ENCODE results near the gene AMOT. TPM values are rescaled to one million over a fixed set of nuclear protein-coding genes. Genes with fewer than 3 reads are reported as not detected.

The AMOT gene
- polyA plus RNA-seq, 1 donor from 2014 or later = 2.8 TPM

DNA sequence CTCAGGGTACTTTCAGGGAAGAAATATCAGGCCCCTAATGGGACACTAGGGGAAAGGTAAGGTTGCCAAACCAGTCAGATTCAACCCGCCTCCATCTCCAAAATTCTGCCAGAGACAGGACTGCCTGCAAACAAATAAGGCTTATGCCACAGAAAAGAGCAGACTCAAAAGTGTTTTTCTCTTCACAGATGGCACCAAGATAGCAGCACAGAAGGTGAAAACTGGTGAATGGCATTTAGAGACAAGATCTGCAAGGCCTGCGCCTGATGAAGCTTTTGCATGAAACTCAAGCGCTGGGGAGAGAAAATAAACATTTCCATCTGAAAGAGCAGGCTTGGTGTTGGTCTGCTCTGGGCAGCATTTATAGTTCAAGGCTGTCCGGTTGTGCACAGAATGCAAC is 27.9 kb downstream of the AMOT start:
- no peaks in the 10 kb centered on the region for H4K20me1 ChIP-seq (ENCODE audit: insufficient read depth)
- no peaks in the 10 kb centered on the region for H3K9me3 ChIP-seq (ENCODE audit: low read length)
- no peak overlapping the region for H3K4me2 ChIP-seq (ENCODE audit: low read length)
- no peak for TF ChIP-seq POLR2AphosphoS5 (IDR thresholded peaks at IDR 0.05)
- TF ChIP-seq TAF1 (IDR thresholded peaks at IDR 0.05; ENCODE audit: low read depth) = no peak
- no peak for TF ChIP-seq SMC3 (conservative IDR thresholded peaks at IDR 0.05; ENCODE audit: poor library complexity)
- no peak for TF ChIP-seq RAD21 (conservative IDR thresholded peaks at IDR 0.05)
- no peak for TF ChIP-seq MXI1 (conservative IDR thresholded peaks at IDR 0.05; ENCODE audit: poor library complexity, severe bottlenecking)
- TF ChIP-seq, protein P1, sequence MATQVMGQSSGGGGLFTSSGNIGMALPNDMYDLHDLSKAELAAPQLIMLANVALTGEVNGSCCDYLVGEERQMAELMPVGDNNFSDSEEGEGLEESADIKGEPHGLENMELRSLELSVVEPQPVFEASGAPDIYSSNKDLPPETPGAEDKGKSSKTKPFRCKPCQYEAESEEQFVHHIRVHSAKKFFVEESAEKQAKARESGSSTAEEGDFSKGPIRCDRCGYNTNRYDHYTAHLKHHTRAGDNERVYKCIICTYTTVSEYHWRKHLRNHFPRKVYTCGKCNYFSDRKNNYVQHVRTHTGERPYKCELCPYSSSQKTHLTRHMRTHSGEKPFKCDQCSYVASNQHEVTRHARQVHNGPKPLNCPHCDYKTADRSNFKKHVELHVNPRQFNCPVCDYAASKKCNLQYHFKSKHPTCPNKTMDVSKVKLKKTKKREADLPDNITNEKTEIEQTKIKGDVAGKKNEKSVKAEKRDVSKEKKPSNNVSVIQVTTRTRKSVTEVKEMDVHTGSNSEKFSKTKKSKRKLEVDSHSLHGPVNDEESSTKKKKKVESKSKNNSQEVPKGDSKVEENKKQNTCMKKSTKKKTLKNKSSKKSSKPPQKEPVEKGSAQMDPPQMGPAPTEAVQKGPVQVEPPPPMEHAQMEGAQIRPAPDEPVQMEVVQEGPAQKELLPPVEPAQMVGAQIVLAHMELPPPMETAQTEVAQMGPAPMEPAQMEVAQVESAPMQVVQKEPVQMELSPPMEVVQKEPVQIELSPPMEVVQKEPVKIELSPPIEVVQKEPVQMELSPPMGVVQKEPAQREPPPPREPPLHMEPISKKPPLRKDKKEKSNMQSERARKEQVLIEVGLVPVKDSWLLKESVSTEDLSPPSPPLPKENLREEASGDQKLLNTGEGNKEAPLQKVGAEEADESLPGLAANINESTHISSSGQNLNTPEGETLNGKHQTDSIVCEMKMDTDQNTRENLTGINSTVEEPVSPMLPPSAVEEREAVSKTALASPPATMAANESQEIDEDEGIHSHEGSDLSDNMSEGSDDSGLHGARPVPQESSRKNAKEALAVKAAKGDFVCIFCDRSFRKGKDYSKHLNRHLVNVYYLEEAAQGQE (IDR thresholded peaks at IDR 0.05; ENCODE audit: borderline replicate concordance) = no peak
- TF ChIP-seq EZH2 (IDR thresholded peaks at IDR 0.05; ENCODE audit: borderline replicate concordance, insufficient read depth, low read length, poor library complexity, severe bottlenecking) = no peak
- TF ChIP-seq EP300 (conservative IDR thresholded peaks at IDR 0.05; ENCODE audit: poor library complexity, severe bottlenecking) = no peak
- TF ChIP-seq CTCF (IDR thresholded peaks at IDR 0.05; ENCODE audit: poor library complexity, severe bottlenecking) = no peak
- H3F3A ChIP-seq (ENCODE audit: insufficient read depth, low read length, poor library complexity, severe bottlenecking) = no peaks in the 10 kb centered on the region
- no peak overlapping the region for H3K27ac ChIP-seq (ENCODE audit: low read length)
- no peak overlapping the region for H2AFZ ChIP-seq (ENCODE audit: low read depth, low read length)
- no peak overlapping the region for H3K4me3 ChIP-seq (ENCODE audit: low read length)
- H3K36me3 ChIP-seq (ENCODE audit: insufficient read depth, low read length) = no peaks in the 10 kb centered on the region
- no peaks in the 10 kb centered on the region for H3K79me2 ChIP-seq (replicated peaks; ENCODE audit: insufficient read depth, low read length)
- H3K9me2 ChIP-seq (ENCODE audit: insufficient read depth, low read length) = no peaks in the 10 kb centered on the region
- H3K27me3 ChIP-seq (ENCODE audit: insufficient read depth, low read depth, low read length) = no peaks in the 10 kb centered on the region
- no peak overlapping the region for H3K9ac ChIP-seq (ENCODE audit: low read length)

DNA sequence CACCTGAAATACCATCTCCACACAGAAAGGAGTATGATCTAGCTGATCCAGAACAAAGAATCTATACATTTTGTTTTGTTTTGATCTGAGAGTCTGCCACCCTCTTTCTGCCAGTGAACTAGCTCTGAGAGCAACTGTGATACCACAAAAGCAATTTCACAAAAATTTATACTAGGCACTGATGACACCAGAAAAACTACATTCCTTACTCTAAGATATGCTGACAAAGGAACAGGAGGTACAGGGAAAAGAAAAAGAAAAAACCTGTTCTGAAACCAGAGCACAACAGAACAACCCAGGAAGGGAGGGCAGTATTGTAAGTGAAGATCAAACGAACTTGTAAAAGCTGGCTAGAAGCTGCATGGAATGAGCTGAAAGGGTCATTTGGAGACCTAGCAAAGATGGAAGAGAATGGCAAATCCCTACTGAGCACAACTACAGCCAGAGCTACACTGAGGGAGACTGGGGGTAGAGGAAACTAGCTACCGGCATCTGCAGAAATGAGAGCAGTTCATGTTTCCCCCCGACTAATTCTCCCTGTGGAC is 31.9 kb downstream of the AMOT start:
- no peaks in the 10 kb centered on the region for H4K20me1 ChIP-seq (ENCODE audit: insufficient read depth)
- TF ChIP-seq MXI1 (conservative IDR thresholded peaks at IDR 0.05; ENCODE audit: poor library complexity, severe bottlenecking) = no peak
- TF ChIP-seq RAD21 (conservative IDR thresholded peaks at IDR 0.05) = no peak
- no peak for TF ChIP-seq CTCF (IDR thresholded peaks at IDR 0.05; ENCODE audit: poor library complexity, severe bottlenecking)
- TF ChIP-seq EZH2 (IDR thresholded peaks at IDR 0.05; ENCODE audit: borderline replicate concordance, insufficient read depth, low read length, poor library complexity, severe bottlenecking) = no peak
- TF ChIP-seq, protein P1 (IDR thresholded peaks at IDR 0.05; ENCODE audit: borderline replicate concordance) = no peak
- TF ChIP-seq SMC3 (conservative IDR thresholded peaks at IDR 0.05; ENCODE audit: poor library complexity) = no peak
- no peak for TF ChIP-seq EP300 (conservative IDR thresholded peaks at IDR 0.05; ENCODE audit: poor library complexity, severe bottlenecking)
- TF ChIP-seq TAF1 (IDR thresholded peaks at IDR 0.05; ENCODE audit: low read depth) = no peak
- H3K36me3 ChIP-seq (ENCODE audit: insufficient read depth, low read length) = no peaks in the 10 kb centered on the region
- H3K27ac ChIP-seq (ENCODE audit: low read length) = no peak overlapping the region
- H3K79me2 ChIP-seq (replicated peaks; ENCODE audit: insufficient read depth, low read length) = no peaks in the 10 kb centered on the region
- H3K9me2 ChIP-seq (ENCODE audit: insufficient read depth, low read length) = no peaks in the 10 kb centered on the region
- no peaks in the 10 kb centered on the region for H3K27me3 ChIP-seq (ENCODE audit: insufficient read depth, low read depth, low read length)
- no peak overlapping the region for H2AFZ ChIP-seq (ENCODE audit: low read depth, low read length)
- no peak overlapping the region for H3K4me3 ChIP-seq (ENCODE audit: low read length)
- no peaks in the 10 kb centered on the region for H3K9me3 ChIP-seq (ENCODE audit: low read length)
- no peak overlapping the region for H3K9ac ChIP-seq (ENCODE audit: low read length)
- H3F3A ChIP-seq (ENCODE audit: insufficient read depth, low read length, poor library complexity, severe bottlenecking) = no peaks in the 10 kb centered on the region
- no peak overlapping the region for H3K4me2 ChIP-seq (ENCODE audit: low read length)

Measured in neural cell (in vitro differentiated cells).